Measurements from ENCODE around the gene ADGRA1.

ADGRA1 gene

GRCh38 chr10:133097418-133097817 lies 9.7 kb downstream of the ADGRA1 start:
- no peak for DNase-seq

GRCh38 chr10:133097961-133098360 lies 10.2 kb downstream of the ADGRA1 start:
- no peaks in the 10 kb centered on the region for H3K9me3 ChIP-seq
- TF ChIP-seq CTCF (IDR thresholded peaks at IDR 0.05; ENCODE audit: low read depth, low read length), result no peak
- no peak for DNase-seq
- peaks cover 45% of the 10 kb centered on the region for H3K27me3 ChIP-seq
- H3K4me1 ChIP-seq, result no peaks in the 10 kb centered on the region
- no peak overlapping the region for H3K4me3 ChIP-seq (ENCODE audit: low read depth, low read length)
- no peaks in the 10 kb centered on the region for H3K36me3 ChIP-seq

More at GRCh38 chr10:133097418-133097817, 9.7 kb downstream of the ADGRA1 start:
- H3K4me3 ChIP-seq (ENCODE audit: low read depth, low read length), result no peak overlapping the region
- TF ChIP-seq CTCF (IDR thresholded peaks at IDR 0.05; ENCODE audit: low read depth, low read length), result no peak
- peaks cover 47% of the 10 kb centered on the region for H3K27me3 ChIP-seq
- no peaks in the 10 kb centered on the region for H3K36me3 ChIP-seq
- no peaks in the 10 kb centered on the region for H3K9me3 ChIP-seq
- no peaks in the 10 kb centered on the region for H3K4me1 ChIP-seq

- no peak overlapping the region for H3K4me3 ChIP-seq (ENCODE audit: low read depth, low read length)
- H3K36me3 ChIP-seq, result no peaks in the 10 kb centered on the region
- peaks cover 40% of the 10 kb centered on the region for H3K27me3 ChIP-seq
- no peaks in the 10 kb centered on the region for H3K9me3 ChIP-seq
- no peak for DNase-seq
- no peaks in the 10 kb centered on the region for H3K4me1 ChIP-seq
- no peak for TF ChIP-seq CTCF (IDR thresholded peaks at IDR 0.05; ENCODE audit: low read depth, low read length)
Observed at GRCh38 chr10:133098426-133099124, 10.9 kb downstream of the ADGRA1 start.

GRCh38 chr10:133099571-133099970 lies 11.8 kb downstream of the ADGRA1 start:
- no peak for DNase-seq
- H3K9me3 ChIP-seq, result no peaks in the 10 kb centered on the region
- no peak for TF ChIP-seq CTCF (IDR thresholded peaks at IDR 0.05; ENCODE audit: low read depth, low read length)
- H3K36me3 ChIP-seq, result no peaks in the 10 kb centered on the region
- H3K4me1 ChIP-seq, result no peaks in the 10 kb centered on the region
- H3K4me3 ChIP-seq (ENCODE audit: low read depth, low read length), result no peak overlapping the region
- H3K27me3 ChIP-seq, result peaks cover 30% of the 10 kb centered on the region

- Histone ChIP-seq H3K9me3 (no peaks in the 10 kb centered on the region), H3K4me1 (no peaks in the 10 kb centered on the region), H3K36me3 (no peaks in the 10 kb centered on the region), H3K4me3 (ENCODE audit: low read depth, low read length) (no peak overlapping the region), H3K27me3 (peaks cover 23% of the 10 kb centered on the region)
- no peak for TF ChIP-seq CTCF (IDR thresholded peaks at IDR 0.05; ENCODE audit: low read depth, low read length)
- no peak for DNase-seq
Observed at GRCh38 chr10:133100186-133100585, 12.5 kb downstream of the ADGRA1 start.

- Histone ChIP-seq H3K4me3 (ENCODE audit: low read depth, low read length) (no peak overlapping the region), H3K27me3 (peaks cover 17% of the 10 kb centered on the region), H3K36me3 (no peaks in the 10 kb centered on the region), H3K9me3 (no peaks in the 10 kb centered on the region), H3K4me1 (no peaks in the 10 kb centered on the region)
- peak; percentile 27 for DNase-seq
- no peak for TF ChIP-seq CTCF (IDR thresholded peaks at IDR 0.05; ENCODE audit: low read depth, low read length)
Observed at GRCh38 chr10:133100706-133101415, 13.1 kb downstream of the ADGRA1 start.

All from BE2C (cell line).